K562 (cell line): ENCODE results near the gene C11orf65. TPM values are rescaled to one million over a fixed set of nuclear protein-coding genes. Genes with fewer than 3 reads are reported as not detected.
"Not testable (repeated sequence)": the region's sequence is repeated elsewhere in the genome, so short reads cannot be mapped to it uniquely, and the experiment has no call there.

ENCODE experiments used
- ATAC-seq: fragments of 200-7000 bp; cut with Tn5 transposase; 3 replicates; pipeline ENCODE4 v1.9.1; 2020; ENCODE audit warnings: moderate library complexity
- BruUV-seq: library from RNA; stranded (reverse); fragments of 400-500 nt; replicated peaks from 2 replicates; lab custom pipeline; 2021; lab: Mats Ljungman, UMichigan
- CTCF ChIA-PET: fragments of 300-600 bp; formaldehyde crosslinking; extraction: SDS; loops from one replicate; lab custom pipeline; 2021; ENCODE audit warnings: low intra/inter-chr PET ratio; lab: Yijun Ruan, JAX
- POLR2A ChIA-PET: fragments of 300-600, 350-650 bp; sonication (Branson Sonifier 250); formaldehyde crosslinking; extraction: SDS; loops from one replicate; lab custom pipeline; 2021; ENCODE audit warnings: antibody characterized with exemption, inconsistent platforms; lab: Yijun Ruan, JAX
- DNase-seq, 4 experiments: peaks; one replicate each; pipeline versions ENCODE4 v3.0.0 to v3.0.0-alpha.2; 2011 to 2018; ENCODE audit warnings: low spot score in 3 of 4, mixed read lengths in 3 of 4; ENCODE audit errors: extremely low read depth in 1 of 4
- FAIRE-seq: peaks from 2 replicates; lab custom pipeline; 2011; peaks lifted over from hg19 to GRCh38; lab: Jason Lieb, UNC
- H2AFZ ChIP-seq: 2 replicates; pipeline ENCODE4 v1.6.0; 2011; ENCODE audit warnings: low read depth, low read length, control low read depth, inconsistent platforms
- H3K27ac ChIP-seq: fragments of 200-600 bp; 3 replicates; pipeline ENCODE4 v1.8.0; 2011; ENCODE audit warnings: low read depth, mild to moderate bottlenecking, control low read depth, inconsistent platforms, low read length, moderate library complexity, mixed read lengths; ENCODE audit errors: extremely low read depth
- H3K27me3 ChIP-seq, 2 experiments: fragments of 300-600 bp in 1 of 2; 2 replicates in 1 of 2; 3 replicates in 1 of 2; pipeline versions ENCODE4 v1.6.0 to v1.8.0; 2011; ENCODE audit warnings: inconsistent platforms in 2 of 2, low read length in 2 of 2, mild to moderate bottlenecking in 1 of 2, mixed read lengths in 1 of 2, moderate library complexity in 1 of 2; ENCODE audit not compliant: control insufficient read depth in 2 of 2, insufficient read depth in 2 of 2
- H3K36me3 ChIP-seq: fragments of 300-600 bp; 3 replicates; pipeline ENCODE4 v1.8.0; 2011; ENCODE audit warnings: mild to moderate bottlenecking, low read length, inconsistent platforms; ENCODE audit not compliant: control insufficient read depth, insufficient read depth
- H3K4me1 ChIP-seq, 2 experiments: fragments of 200-600 bp in 1 of 2; replicated peaks in 1 of 2; 2 replicates in 1 of 2; 3 replicates in 1 of 2; pipeline versions ENCODE4 v1.5.1 to v1.8.0; 2011; ENCODE audit warnings: inconsistent platforms in 2 of 2, low read length in 2 of 2, mild to moderate bottlenecking in 1 of 2, mixed read lengths in 1 of 2, moderate library complexity in 1 of 2; ENCODE audit not compliant: control insufficient read depth in 2 of 2, insufficient read depth in 2 of 2
- H3K4me2 ChIP-seq: 2 replicates; pipeline ENCODE4 v1.6.1; 2011; ENCODE audit warnings: low read length, control low read depth, inconsistent platforms, mixed read lengths; ENCODE audit not compliant: insufficient read depth
- H3K4me3 ChIP-seq: fragments of 200-600 bp; sonication (generic), shearing (Covaris generic); 2 replicates; pipeline ENCODE4 v1.5.1; 2016; ENCODE audit warnings: control low read depth, inconsistent platforms
- H3K79me2 ChIP-seq: fragments of 200-600 bp; 3 replicates; pipeline ENCODE4 v1.8.0; 2011; ENCODE audit warnings: low read length, inconsistent platforms; ENCODE audit not compliant: control insufficient read depth, insufficient read depth
- H3K9ac ChIP-seq, 2 experiments: 2 replicates each; pipeline versions ENCODE4 v1.6.0 to v1.6.1; 2011; ENCODE audit warnings: low read depth in 2 of 2, low read length in 2 of 2, control low read depth in 1 of 2, inconsistent platforms in 1 of 2, mild to moderate bottlenecking in 1 of 2, mixed read lengths in 1 of 2; ENCODE audit not compliant: insufficient read depth in 1 of 2
- H3K9me1 ChIP-seq: one replicate; pipeline ENCODE4 v1.6.0; 2011; ENCODE audit warnings: inconsistent platforms, mild to moderate bottlenecking, low read length, moderate library complexity; ENCODE audit not compliant: control insufficient read depth, insufficient read depth
- H3K9me3 ChIP-seq: replicated peaks from 2 replicates; pipeline ENCODE4 v1.5.1; 2011; ENCODE audit warnings: low read depth, low read length, inconsistent platforms; ENCODE audit not compliant: control insufficient read depth, insufficient read depth
- H4K20me1 ChIP-seq: replicated peaks from 2 replicates; pipeline ENCODE4 v1.6.1; 2011; ENCODE audit warnings: low read length, inconsistent platforms, mixed read lengths; ENCODE audit not compliant: control insufficient read depth, insufficient read depth
- MAFG ChIP-seq: fragments of 450-650 bp; conservative IDR thresholded peaks from 2 replicates; pipeline ENCODE4 v1.6.1; 2016; ENCODE audit warnings: missing genetic modification characterization, missing compliant biosample characterization
- ZBTB17 ChIP-seq: fragments of 450-650 bp; formaldehyde crosslinking; IDR thresholded peaks from 2 replicates; pipeline ENCODE4 v1.4.0; 2020; ENCODE audit warnings: mild to moderate bottlenecking
- WGBS: fragments of 100-300 bp; shearing (Covaris generic); methylation state at CpG from one replicate; pipeline ENCODE4 v1.1.6; 2016; ENCODE audit warnings: low coverage, mixed read lengths; ENCODE audit not compliant: insufficient coverage; ENCODE audit errors: missing lambda C conversion rate; 5-methylcytosine and 5-hydroxymethylcytosine counted together
- in situ Hi-C: fragments of 300-500 bp; cut with MboI; formaldehyde crosslinking; loops from 4 replicates; pipeline ENCODE4 v1.15.0; 2018; ENCODE audit warnings: inconsistent platforms, mixed read lengths
- intact Hi-C: fragments of 100-400 bp; cut with micrococcal nuclease; formaldehyde crosslinking; loops from 2 replicates; pipeline ENCODE4 v1.14.2; 2022
- polyA plus RNA-seq, 8 experiments: library from polyadenylated mRNA; depleted of rRNA in 4 of 8; stranded (reverse) in 5 of 8; unstranded in 3 of 8; fragments of >200 nt; fragmentation: Nextera tagmentation in 2 of 8; fragmentation: Illumina TruSeq in 1 of 8; extraction: Ambion mirVana in 2 of 8; extraction: Trizol in 1 of 8; gene quantifications; 2 replicates each; pipeline versions ENCODE4 v1.2.1 to v1.2.3, GENCODE V29; 2011 to 2014; ENCODE audit warnings: inconsistent platforms in 1 of 8, missing spikeins in 1 of 8
- total RNA-seq, 7 experiments: library from RNA; depleted of rRNA in 6 of 7; stranded (reverse); fragments of >200 nt in 6 of 7; fragmentation: Illumina TruSeq in 2 of 7; extraction: Trizol in 2 of 7; gene quantifications; 2 replicates each; pipeline versions ENCODE4 v1.2.1 to v1.2.3, GENCODE V29; 2011 to 2021; ENCODE audit warnings: low replicate concordance in 1 of 7

Gene C11orf65
- total and polyA plus RNA-seq, 9 of the 15 experiments (the other 6 are each of a cell fraction or from before 2014, with no cell fraction given): 1.0 to 2.1 (median 1.2) TPM

- H3K4me3 ChIP-seq: no peak overlapping the region
- H3K9me3 ChIP-seq: no peaks in the 10 kb centered on the region
- intact Hi-C loops: no loop called here
- FAIRE-seq (no peak), ATAC-seq (no peak), DNase-seq (no peak)
- H3K4me2 ChIP-seq: no peak overlapping the region
- H3K36me3 ChIP-seq: no peaks in the 10 kb centered on the region
- H3K4me1 ChIP-seq: peaks cover 10 to 11% of the 10 kb centered on the region in 2 experiments; a peak in 4 of 5 replicates
- H3K27me3 ChIP-seq: no peaks in the 10 kb centered on the region
- WGBS: 54% methylated on average over 6 of the region's 6 CpGs
- CTCF ChIA-PET: no interaction called here
- no peak overlapping the region for H3K27ac ChIP-seq
- H4K20me1 ChIP-seq: no peaks in the 10 kb centered on the region
- in situ Hi-C loops: no loop called here
- no peaks in the 10 kb centered on the region for H3K79me2 ChIP-seq
- no peak for TF ChIP-seq ZBTB17 (CRISPR knock-in tag)
- TF ChIP-seq MAFG (tag): 0 out of 2 replicates have a peak, but pooled peaks have one; percentile 10
- TF ChIP-seq, all 486 proteins: peak for 1
- Histone ChIP-seq H2AFZ (no peak overlapping the region), H3K9ac (no peak overlapping the region), H3K9me1 (no peaks in the 10 kb centered on the region)
- no TSS peak for BruUV-seq
- POLR2A ChIA-PET: interaction anchor here (1.0 kb wide), 1 partner anchor 12 kb away, joined by 4 read pairs; no protein-coding TSS in a partner anchor
These were observed 68.9 kb downstream of the C11orf65 start for GRCh38 chr11:108398439-108398838.

DNA sequence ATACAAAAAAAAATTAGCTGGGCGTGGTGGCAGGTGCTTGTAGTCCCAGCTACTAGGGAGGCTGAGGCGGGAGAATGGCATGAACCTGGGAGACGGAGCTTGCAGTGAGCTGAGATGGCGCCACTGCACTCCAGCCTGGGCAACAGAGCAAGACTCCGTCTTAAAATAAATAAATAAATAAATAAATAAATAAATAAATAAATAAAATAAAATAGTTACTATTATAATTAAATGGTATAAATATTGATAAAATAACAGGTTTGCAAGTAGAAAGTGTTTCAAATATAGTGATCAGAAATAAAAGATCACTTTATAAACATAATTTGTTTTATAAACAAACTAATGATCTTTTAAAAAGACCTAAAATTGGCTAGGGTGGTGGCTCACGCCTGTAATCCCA is 70.7 kb downstream of the C11orf65 start:
- in situ Hi-C loops, H2AFZ ChIP-seq, H3K79me2 ChIP-seq, H3K4me2 ChIP-seq, H3K4me1 ChIP-seq, H3K36me3 ChIP-seq, H3K27ac ChIP-seq, DNase-seq, FAIRE-seq, H3K9me1 ChIP-seq, H4K20me1 ChIP-seq, ATAC-seq, H3K4me3 ChIP-seq, H3K9me3 ChIP-seq, H3K9ac ChIP-seq, BruUV-seq, CTCF ChIA-PET, H3K27me3 ChIP-seq, intact Hi-C loops: not testable (repeated sequence)
- POLR2A ChIA-PET: interaction anchor here (1.3 kb wide), 1 partner anchor 9 kb away, joined by 3 read pairs; no protein-coding TSS in a partner anchor
- WGBS: 95% methylated on average over 4 of the region's 6 CpGs
